ENCODE data around the gene RABGEF1. TPM values are rescaled to one million over a fixed set of nuclear protein-coding genes. Genes with fewer than 3 reads are reported as not detected.
"Not testable (repeated sequence)": the region's sequence is repeated elsewhere in the genome, so short reads cannot be mapped to it uniquely, and the experiment has no call there.

The RABGEF1 gene
- total and polyA plus RNA-seq, 2 of the 8 experiments (the other 6 are each of a cell fraction or from before 2014, with no cell fraction given), result 10.2 to 18.0 TPM

DNA sequence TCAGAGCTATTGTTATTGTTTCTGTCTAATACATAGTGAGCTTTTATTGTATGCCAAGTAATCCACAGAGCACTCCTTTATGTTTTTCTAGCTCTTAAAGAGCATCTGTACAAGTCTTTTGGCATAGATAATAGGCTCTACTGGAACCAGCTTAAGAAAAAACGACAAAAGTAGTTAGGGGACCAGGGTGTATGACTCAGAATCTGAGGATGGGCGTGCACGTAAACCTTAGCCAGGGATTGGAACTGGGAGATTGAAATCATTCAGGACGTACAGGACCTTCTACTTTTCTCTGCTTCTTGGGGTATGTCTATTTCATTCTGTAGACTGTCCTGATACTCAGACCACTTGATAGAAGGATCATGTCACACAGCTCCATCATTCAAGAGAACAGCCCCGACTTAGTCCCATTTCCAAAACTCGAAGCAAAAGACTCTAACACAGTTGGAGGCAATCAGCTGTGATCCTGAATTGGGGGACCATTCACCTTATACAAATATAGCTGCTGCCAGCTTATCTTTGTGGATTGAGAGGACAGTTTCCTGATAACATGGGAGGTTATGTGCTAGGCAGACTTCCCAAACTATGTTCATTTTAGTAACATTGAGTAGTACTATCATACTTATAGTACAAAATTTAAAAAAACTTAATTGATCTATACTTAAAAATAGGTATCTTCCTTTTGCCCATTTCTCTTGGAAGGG is 24.9 kb downstream of the RABGEF1 start:
- not testable (repeated sequence) for H2BK120ac ChIP-seq (replicated peaks; ENCODE audit: low read depth, low read length); DNase-seq (ENCODE audit: low read depth in 1 of 2, low spot score in 2 of 2); H3K18ac ChIP-seq (ENCODE audit: extremely low read depth, low read length); H3K27ac ChIP-seq (ENCODE audit: low read depth, low read length); H4K5ac ChIP-seq (ENCODE audit: insufficient read length, low read depth, low read length); H3K4me1 ChIP-seq (replicated peaks in 1 of 4; ENCODE audit: control insufficient read depth in 3 of 4, insufficient read depth in 4 of 4, low read length in 3 of 4); H2BK5ac ChIP-seq (ENCODE audit: low read depth, low read length); H3K4ac ChIP-seq (replicated peaks; ENCODE audit: insufficient read length, low read depth, low read length); FAIRE-seq; H2BK15ac ChIP-seq (ENCODE audit: low read length); H3K79me1 ChIP-seq (ENCODE audit: low read depth, low read length); H3K23ac ChIP-seq (ENCODE audit: insufficient read length); H3K36me3 ChIP-seq (ENCODE audit: control insufficient read depth in 2 of 4, insufficient read depth in 4 of 4, low read length in 3 of 4); H3K14ac ChIP-seq (ENCODE audit: insufficient read length); H4K91ac ChIP-seq (replicated peaks; ENCODE audit: insufficient read length, low read length); H3K4me3 ChIP-seq (ENCODE audit: extremely low read depth in 1 of 4, insufficient read depth in 2 of 4, low read depth in 3 of 4, low read length in 4 of 4); H2AK5ac ChIP-seq (ENCODE audit: low read depth, low read length); H3K9me3 ChIP-seq (ENCODE audit: insufficient read depth in 2 of 2, low read depth in 1 of 2, low read length in 1 of 2); H3K27me3 ChIP-seq (replicated peaks in 1 of 4; ENCODE audit: control insufficient read depth in 3 of 4, extremely low read depth in 1 of 4, insufficient read depth in 3 of 4, low read length in 3 of 4); H4K8ac ChIP-seq (ENCODE audit: extremely low read depth, insufficient read depth, low read length); H3K23me2 ChIP-seq (ENCODE audit: low read depth, low read length); H4K20me1 ChIP-seq (replicated peaks in 1 of 2; ENCODE audit: control insufficient read depth in 1 of 2, insufficient read depth in 2 of 2, low read length in 2 of 2); H2BK12ac ChIP-seq (ENCODE audit: low read depth, low read length); H3K9ac ChIP-seq (replicated peaks in 1 of 4; ENCODE audit: extremely low read depth in 1 of 4, low read depth in 3 of 4, low read length in 3 of 4); H3K4me2 ChIP-seq (ENCODE audit: insufficient read depth in 1 of 2, low read depth in 2 of 2, low read length in 2 of 2); H2BK20ac ChIP-seq (ENCODE audit: low read length); H2AFZ ChIP-seq (ENCODE audit: low read length); H3K56ac ChIP-seq (replicated peaks; ENCODE audit: insufficient read length, low read depth, low read length)
- CTCF ChIA-PET (ENCODE audit: partially characterized antibody), result interaction anchor here (1.0 to 1.3 kb wide), 2 partner anchors 59 to 127 kb away, joined by 3 to 4 read pairs; no protein-coding TSS in a partner anchor
- H3K79me2 ChIP-seq (ENCODE audit: control insufficient read depth in 1 of 2, insufficient read depth in 2 of 2, low read length in 2 of 2), result peaks cover 0 to 28% of the 10 kb centered on the region in 2 experiments; a peak in 2 of 4 replicates
- WGBS, 2 experiments (ENCODE audit: extremely low coverage in 1 of 2, insufficient coverage in 1 of 2, insufficient read length in 1 of 2, insufficient replicate concordance in 2 of 2, low coverage in 1 of 2, low lambda C conversion rate in 2 of 2, missing lambda C conversion rate in 1 of 2), result 60% methylated on average over 5 of the region's 6 CpGs; no CpG with 5 or more reads in 1 of the 2 experiments
- POLR2A ChIA-PET (ENCODE audit: partially characterized antibody), result interaction anchor here (0.8 to 1.3 kb wide), 3 partner anchors 11 to 272 kb away, joined by 3 read pairs; partner anchors contain the start of gene RABGEF1
